ENCODE results near the gene GTF2H4.
"Not testable (repeated sequence)": the region's sequence is repeated elsewhere in the genome, so short reads cannot be mapped to it uniquely, and the experiment has no call there.

GTF2H4 gene

DNA sequence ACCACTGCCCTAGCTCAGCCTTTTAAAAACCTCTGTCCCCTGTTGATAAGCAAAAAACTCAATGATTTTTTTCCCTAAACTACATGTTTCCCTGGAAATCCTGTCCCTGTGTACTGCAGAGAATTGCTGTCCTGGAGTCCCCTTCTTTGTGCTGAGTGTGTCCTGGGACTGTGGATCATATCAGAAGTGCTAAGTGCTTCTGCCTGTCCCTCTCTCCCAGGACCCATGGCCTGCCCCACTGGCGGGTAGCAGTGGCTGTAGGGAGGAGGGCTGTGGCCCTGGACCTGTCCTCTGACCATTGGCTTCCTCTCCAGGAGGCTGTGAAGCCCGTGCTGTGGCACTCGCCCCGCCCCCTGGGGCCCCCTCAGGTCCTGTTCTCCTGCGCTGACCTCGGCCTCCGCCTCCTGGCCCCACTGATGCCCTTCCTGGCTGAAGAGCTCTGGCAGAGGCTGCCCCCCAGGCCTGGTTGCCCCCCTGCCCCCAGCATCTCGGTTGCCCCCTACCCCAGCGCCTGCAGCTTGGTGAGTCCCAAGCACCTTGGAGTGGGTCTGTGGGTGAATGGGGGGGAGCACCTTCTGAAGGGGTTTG is 16.1 kb downstream of the GTF2H4 start:
- DNase-seq (ENCODE audit: low read depth, low spot score): not testable (repeated sequence)

DNA sequence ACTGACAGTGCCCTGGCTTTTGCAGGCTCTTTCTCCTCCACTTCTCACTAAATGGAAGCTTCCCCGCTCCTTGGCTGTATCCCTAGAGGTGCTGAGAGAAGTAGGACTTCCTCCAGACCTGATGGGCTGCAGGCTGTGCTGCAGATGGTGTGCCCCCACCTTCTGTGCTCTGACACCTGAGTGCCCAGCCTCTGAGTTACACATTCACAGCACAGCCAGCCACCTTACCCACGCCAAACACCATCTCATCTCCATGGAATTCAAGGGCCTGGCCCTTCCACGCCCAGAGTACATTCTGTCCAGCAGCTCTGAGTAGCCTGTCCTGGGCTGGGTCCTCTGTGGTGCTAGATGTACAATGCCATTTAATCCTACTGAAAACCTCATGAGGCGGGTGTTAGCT is 18.6 kb downstream of the GTF2H4 start:
- DNase-seq (ENCODE audit: low read depth, low spot score): no peak

DNA sequence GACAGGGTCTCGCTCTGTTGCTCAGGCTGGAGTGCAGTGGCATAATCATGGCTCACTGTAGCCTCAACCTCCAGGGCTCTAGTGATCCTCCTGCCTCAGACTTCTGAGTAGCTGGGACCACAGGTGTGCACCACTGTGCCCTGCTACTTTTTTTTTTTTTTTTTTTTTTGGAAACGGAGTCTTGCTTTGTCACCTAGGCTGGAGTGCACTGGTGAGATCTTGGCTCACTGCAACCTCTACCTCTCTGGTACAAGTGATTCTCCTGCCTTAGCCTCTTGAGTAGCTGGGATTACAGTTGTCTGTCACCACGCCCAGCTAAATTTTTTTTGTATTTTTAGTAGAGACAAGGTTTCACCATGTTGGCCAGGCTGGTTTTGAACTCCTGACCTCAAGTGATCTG is 19.1 kb downstream of the GTF2H4 start:
- not testable (repeated sequence) for DNase-seq (ENCODE audit: low read depth, low spot score)

DNA sequence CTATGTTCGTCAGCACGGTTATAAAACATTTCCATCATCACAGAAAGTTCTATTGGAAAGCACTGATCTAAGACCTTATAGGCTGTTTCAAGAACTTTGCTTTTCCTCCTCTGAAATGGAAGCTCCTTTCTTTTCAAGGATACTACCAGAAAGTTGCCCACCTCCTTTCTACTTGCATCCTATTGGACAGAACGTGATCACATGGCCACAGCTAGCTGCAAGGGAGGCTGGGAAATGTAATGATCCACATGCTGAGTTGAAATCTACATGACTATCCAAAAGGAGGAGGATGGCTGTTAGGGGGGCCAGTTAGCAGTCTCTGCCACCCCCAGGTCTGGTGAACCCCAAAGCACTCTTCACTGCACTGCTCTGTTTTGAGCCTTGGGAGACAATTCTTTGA is 20.7 kb downstream of the GTF2H4 start:
- no peak for DNase-seq (ENCODE audit: low read depth, low spot score)

DNA sequence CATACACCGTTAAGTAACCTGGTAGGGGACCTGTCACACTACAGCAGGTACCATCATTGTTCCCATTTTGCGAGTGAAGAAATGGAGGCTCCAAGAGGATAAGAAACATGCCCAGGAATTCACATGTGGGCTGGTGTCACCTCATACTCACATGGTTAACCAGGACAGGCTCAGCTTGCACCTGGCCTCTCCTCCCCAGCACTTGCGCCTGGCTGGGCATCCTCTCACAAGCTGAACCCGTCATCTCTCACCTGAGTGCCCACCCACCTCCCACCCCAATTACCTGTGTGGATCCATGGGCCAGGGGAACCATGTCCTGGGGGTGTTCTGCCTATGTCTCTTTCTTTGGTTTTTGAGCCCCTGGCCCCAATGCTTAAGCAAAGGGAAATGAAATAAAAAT is 22.5 kb downstream of the GTF2H4 start:
- no peak for DNase-seq (ENCODE audit: low read depth, low spot score)

DNA sequence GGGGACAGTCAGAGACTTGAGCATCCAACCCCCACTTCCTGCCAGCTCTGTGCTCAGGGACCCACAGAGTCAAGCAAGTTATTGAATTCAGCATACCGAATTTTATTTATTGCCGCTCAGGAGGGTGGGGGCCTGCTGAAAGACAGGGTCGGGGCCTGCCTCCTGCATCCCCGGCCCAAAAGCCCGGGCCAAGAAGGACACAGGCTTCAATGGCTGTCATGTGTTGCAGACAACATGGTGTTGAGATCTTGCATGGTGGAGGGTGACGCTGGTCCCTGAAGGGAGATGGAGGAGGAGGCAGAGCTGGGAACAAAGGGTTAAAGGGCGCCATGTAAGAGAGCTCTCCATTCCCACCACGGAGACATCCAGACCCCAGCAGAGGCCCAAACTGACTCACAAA is 23.3 kb downstream of the GTF2H4 start:
- DNase-seq (ENCODE audit: low read depth, low spot score): no peak

DNA sequence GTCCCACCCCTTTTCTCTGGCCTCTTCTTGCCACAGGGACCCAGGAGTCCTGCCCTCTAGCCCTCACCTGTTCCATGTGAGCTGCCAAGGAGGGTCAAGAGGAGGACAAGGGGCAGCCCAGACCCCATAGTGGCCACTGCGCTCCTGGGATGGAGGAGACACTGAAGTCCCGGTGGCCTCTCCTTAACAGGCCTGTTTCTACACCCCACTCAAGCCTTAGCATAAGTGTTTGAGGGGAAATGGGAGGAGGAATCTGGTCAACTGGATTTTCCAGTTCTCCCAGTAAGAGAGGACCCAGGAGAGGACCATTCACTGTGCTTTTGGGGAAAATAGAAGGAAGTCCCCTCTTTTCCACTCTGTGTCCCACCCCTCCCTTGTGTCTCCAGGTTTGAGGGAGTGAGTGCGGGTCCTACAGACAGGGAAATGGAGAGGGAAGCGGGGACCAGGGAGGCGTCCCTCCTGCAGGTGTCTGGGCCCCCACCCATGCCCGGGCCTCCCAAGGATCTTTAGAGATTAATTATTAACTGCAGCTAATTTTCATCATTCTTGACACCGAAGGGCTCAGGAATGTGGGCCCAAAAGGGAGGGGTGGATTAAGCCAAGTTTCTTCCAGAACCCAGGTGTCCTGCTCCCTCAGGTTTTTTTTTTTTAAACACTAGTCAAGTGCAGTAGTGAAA is 24.1 kb downstream of the GTF2H4 start, which contains the start of gene SFTA2:
SFTA2 (minus strand) TSS at position 202 of the 677 bp plus-strand sequence; CDS start at position 128, 74 bp downstream.
- DNase-seq (ENCODE audit: low read depth, low spot score): no peak

DNA sequence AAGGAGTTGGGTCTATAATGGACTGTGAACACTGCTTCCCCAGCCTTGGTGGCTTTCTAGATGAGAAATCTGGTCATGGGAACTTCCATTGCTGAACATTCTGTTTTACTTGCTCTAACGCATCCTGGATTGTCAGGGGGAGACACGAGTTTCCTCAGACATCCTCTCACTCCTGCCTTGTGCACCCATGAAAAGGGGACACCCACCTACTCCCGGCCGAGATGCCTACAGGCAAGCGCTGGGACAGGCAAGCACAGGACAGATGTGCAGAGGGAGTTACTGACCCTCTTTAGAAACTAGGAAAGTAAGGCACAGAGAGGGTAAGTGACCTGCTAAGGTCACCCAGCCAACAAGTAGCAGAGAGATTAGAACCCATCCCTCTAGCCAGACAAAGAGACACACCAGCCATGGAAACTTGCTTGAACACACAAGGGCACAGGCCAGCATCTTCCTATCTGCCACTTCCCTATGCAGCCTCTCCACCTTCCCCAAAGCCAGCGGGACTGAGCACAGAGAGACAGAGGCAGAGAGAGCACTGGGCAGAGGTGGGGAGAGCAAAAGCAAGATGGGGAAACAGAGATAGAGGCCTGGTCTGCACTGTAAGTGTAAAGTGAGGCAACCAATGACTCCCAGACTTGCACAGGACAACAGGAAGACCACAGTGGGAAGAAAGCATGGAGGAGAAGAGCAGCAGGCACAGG is 24.8 kb downstream of the GTF2H4 start:
- DNase-seq (ENCODE audit: low read depth, low spot score): no peak

DNA sequence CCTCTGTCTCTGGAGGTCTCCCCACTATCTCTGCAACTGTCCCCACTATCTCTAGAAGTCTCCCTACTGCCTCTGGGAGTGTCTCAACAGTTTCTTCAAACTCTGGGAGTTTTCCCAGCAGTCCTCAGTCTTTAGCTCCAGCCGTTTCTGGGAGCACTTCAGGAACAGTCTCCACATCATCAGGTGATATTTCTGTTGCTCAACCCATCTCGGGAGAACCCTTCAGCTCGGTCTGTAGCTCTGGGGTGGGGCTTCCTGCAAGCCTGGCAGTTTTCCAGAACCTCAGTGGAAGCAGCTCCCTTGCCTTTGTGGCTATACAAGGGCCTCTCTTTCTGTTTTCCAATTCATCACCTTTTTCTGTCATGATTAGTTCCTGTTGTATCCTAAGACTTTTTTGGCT is 27.0 kb downstream of the GTF2H4 start:
- DNase-seq (ENCODE audit: low read depth, low spot score): no peak

DNA sequence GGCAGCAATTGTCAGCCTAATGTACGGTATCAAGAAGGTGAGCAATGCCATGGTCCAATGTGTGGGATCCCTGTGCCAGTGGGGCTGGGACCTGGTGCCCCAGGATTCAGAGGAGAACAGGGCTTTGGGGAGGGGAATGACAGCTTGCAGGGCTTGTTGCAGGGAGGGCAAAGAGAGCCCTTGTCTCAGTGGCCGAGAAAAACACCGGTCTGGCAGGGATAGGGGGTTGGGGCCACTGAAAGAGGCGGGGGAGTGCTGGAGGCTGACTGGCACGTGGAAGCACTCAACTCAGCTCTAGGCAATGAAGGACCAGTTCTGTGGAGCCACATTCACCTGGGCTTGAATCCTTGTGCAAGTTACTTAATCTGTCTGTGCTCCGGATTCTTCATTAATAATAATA is 29.3 kb downstream of the GTF2H4 start:
- no peak for DNase-seq (ENCODE audit: low read depth, low spot score)

DNA sequence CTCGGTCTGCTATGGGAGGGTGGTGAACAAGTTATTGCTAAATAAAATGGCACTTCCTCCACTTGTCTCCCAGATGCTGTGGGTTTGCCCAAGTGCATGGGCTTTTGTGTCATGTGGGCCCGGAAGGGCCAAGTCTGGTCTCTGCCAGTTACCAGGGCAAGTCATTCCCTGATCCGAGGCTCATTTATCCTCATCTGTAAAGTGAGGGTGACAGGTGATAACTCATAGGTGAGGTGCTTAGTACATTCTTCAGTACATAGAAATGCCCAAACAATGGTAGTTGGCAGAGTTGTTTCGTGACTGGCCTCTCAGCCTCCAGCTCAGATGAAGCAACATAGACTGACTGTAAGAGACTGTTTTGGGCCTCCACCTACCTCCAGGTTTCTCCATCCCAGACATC is 30.7 kb downstream of the GTF2H4 start:
- DNase-seq (ENCODE audit: low read depth, low spot score): no peak

DNA sequence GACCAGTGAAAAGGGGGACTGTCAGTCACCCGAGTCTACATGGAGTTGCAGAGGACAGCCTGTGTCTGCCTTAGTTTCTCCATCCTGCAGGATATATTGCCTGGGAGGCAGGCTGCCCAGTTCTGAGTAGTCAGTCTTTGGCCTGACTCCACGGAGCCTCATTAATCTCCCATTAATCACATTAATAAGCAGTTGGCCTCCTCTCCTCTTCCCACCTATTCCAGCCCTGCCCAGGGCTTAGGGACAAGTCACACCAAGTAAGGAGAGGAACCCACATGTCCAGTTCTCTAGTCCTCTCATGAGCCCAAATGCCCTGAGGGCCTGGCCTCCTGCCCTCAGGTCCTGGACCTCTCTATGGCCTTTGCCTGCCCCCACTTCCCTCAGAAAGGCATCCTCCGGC is 31.5 kb downstream of the GTF2H4 start:
- DNase-seq (ENCODE audit: low read depth, low spot score): no peak

DNA sequence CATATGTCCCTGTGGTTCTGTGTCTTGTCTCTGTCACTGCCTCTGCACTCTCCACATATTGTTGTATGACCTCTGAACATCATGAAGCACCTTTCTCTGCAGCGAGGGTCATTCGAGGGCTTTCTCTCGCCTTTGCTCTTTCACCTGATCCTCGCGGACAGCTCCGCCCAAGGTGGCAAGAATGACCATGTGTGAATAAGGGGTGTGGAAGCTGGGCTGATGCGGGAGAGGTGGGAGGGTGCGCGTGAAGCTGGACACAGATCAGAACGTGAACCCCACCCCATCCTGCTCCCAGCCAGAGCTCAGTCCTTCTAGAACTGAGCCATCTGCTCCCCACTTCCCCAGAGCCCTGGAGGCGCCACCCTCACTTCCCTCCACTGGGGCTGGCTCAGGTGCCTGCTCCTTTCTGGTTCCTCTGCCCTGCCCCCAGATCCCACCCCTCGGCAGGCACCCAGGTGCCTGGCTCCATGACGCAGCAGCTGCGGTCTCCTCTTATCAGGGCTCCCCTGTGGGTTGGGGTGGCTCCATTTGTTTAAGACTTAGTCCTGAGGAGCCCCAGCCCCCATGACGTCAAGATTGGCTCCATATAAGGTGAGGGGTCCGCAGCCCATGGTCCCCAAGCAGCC is 32.5 kb downstream of the GTF2H4 start, which contains the start of gene MUCL3:
MUCL3 (plus strand) TSS at position 613 of the 626 bp plus-strand sequence. CDS start 27 bp downstream, outside the sequence.
- DNase-seq (ENCODE audit: low read depth, low spot score): no peak

DNA sequence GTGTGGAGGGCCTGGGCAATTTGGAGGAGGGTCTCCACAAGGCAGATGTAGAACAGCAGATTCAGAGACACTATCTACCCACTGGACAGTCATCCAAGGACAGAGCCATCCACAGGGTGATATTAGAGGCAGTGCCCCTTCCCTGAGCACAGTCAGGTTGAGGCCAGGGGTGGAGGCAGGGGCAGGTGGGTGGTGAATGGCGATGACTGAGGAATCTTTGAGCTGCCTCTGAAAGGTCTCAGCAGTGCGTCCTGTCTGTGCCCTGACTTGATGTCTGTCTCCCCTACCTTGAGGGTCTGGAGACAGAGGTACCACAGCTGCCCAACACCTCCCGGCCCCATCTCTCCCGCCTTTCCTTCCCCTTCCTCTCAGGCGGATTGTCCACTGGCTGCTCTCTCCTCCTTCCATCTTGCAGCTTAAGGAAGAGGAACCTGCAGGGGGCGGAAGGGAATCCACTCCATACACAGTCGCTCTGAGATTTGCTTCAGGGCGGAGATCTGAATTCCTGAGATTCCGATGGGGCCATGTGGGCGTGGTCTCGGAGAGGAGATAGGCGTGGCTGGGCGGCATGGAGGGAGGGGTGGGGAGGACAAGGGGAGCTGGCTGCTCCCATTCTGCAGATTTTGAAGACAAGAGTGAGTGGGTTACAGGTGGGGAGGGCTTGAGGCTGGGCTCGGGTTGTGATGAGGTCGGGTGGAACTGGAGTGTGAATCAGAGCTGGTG is 34.5 kb downstream of the GTF2H4 start:
- DNase-seq (ENCODE audit: low read depth, low spot score): no peak

DNA sequence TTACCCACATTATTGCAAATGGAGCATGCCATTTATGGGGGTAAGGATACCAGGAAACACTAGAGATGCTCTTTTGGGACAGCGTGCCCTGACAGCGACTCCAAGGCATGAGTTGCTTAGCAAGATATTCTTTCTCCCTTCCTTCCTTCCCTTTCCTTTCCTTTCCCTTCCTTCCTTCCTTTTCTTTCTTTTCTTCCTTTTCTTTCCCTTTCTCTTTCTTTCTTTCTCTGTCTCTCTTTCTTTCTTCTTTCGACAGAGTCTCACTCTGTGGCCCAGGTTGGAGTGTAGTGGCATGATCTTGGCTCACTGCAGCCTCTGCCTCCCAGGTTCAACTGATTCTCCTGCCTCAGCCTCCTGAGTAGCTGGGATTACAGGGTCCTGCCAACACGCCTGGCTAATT is 36.0 kb downstream of the GTF2H4 start:
- no peak for DNase-seq (ENCODE audit: low read depth, low spot score)

DNA sequence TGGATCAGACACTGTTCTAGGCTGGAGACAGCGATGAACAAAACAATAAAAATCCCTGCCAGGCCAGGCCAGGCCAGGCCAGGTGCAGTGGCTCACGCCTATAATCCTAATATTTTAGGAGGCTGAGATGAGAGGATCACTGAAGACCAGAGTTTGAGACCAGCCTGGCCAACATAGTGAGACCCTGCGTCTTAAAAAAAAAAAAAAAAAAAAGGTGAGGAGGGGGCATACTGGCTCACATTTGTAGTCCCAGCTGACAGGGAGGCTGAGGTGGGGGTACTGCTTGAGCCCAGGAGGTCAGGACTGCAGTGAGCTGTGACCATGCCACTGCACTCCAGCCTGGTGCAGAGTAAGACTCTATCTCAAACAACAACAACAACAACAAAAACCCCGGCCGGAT is 37.3 kb downstream of the GTF2H4 start:
- no peak for DNase-seq (ENCODE audit: low read depth, low spot score)

DNA sequence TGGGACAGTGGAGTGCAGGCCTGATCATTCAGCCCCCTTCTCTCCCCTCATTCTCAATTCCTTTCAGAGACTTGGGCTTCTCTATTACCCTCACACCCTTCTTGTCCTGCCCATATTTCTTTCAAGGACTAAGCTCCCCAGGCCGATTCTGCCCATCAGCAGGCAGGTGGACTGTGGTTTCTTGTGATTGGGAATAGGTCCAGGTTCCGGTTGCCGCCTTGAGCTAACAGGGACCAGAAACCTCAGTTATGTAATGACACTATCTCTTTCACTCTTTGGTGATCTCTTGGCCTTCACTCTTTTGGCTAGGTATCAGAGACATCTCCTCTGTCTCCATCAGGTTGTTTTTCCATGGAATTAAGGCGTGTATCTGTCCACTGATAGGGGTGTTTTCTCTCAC is 39.2 kb downstream of the GTF2H4 start:
- DNase-seq (ENCODE audit: low read depth, low spot score): no peak

DNA sequence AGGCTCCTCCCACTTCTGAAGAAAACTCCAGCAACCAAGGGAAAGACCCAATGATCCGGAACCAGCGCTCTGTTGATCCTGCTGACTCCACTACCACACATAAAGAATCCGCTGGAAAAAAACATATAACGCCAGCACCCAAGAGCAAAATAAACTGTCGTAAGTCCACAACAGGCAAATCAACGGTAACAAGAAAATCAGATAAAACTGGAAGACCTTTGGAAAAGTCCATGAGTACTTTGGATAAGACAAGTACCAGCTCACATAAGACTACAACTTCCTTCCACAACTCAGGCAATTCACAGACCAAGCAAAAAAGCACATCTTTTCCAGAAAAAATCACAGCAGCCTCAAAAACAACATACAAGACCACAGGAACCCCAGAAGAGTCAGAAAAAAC is 40.8 kb downstream of the GTF2H4 start:
- no peak for DNase-seq (ENCODE audit: low read depth, low spot score)

DNA sequence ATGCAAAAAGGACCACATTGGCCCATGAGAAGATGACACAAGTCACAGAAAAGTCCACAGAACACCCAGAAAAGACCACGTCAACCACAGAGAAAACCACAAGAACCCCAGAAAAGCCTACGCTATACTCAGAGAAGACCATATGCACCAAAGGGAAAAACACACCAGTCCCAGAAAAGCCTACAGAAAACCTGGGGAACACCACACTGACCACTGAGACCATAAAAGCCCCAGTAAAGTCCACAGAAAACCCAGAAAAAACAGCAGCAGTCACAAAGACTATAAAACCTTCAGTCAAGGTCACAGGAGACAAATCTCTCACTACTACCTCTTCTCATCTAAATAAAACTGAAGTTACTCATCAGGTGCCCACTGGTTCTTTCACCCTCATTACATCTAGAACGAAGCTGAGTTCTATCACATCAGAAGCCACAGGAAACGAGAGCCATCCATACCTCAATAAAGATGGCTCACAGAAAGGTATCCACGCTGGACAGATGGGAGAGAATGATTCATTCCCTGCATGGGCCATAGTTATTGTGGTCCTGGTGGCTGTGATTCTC is 44.0 kb downstream of the GTF2H4 start:
- DNase-seq (ENCODE audit: low read depth, low spot score): no peak

DNA sequence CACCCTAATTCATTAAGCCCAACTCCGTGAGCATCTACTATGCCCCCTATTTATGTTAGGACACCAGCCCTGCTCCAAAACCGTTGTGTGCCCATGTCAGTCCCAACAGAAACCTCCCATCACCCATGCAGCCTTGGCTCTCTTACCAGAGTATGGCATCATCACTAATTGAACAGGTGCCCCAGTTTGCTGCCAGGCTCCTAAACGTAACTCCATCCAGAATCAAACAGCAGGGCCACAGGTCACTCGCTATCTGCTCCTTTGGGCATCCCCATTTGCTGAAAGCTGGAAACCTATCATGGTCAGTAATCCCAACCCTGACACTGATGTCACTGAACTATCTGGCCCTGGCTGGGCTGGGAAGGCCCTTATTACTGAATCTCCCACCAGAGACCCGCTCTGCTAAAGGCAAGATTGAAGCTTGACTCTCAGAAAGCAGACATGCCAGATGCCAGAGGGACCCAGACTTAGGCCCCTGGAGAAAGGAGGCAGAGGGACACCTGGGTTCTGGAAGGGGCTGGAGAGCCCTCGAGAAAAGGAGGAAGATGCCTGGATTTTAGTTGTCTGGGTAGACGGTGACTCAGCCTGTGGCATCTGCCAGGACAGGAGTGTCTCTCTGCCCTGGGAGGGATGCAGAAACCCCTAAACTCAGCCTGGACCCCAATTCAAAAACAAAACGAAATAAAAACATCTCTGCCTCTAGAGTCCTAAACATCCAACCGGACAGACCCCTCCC is 46.8 kb downstream of the GTF2H4 start:
- no peak for DNase-seq (ENCODE audit: low read depth, low spot score)

All from brain pericyte (primary cell).